HG03558 (cell line): ENCODE results near the gene ARIH2.
A peak's percentile ranks its signal among the peaks of the same experiment; 100 is the strongest.

Experiments
- ATAC-seq: cut with Tn5 transposase; IDR thresholded peaks from one replicate; pipeline ENCODE4 v1.9.1; 2021; ENCODE audit warnings: moderate number of reproducible peaks; ENCODE audit not compliant: unreplicated experiment; ENCODE audit errors: extremely low read depth

ARIH2 gene

GRCh38 chr3:49016414-49017228 lies 98.0 kb downstream of the ARIH2 start:
- no peak for ATAC-seq

GRCh38 chr3:49017229-49017970 lies 98.8 kb downstream of the ARIH2 start:
- ATAC-seq: no peak

GRCh38 chr3:49017971-49018706 lies 99.5 kb downstream of the ARIH2 start, which contains the start of gene DALRD3:
TSS of gene DALRD3 (minus strand) at chr3:49018580. CDS start at chr3:49018564, 16 bp downstream.
- ATAC-seq: no peak

- ATAC-seq: no peak
These were observed 100.0 kb downstream of the ARIH2 start for GRCh38 chr3:49018707-49019006.

- no peak for ATAC-seq
These were observed 101.3 kb downstream of the ARIH2 start for GRCh38 chr3:49019941-49020329.

- no peak for ATAC-seq
These were observed 101.9 kb downstream of the ARIH2 start for GRCh38 chr3:49020330-49021212.

GRCh38 chr3:49021213-49021812 lies 102.7 kb downstream of the ARIH2 start:
- peak; percentile 27 for ATAC-seq

- peak; percentile 40 for ATAC-seq
These were observed 103.4 kb downstream of the ARIH2 start, which contains the start of gene NDUFAF3 for GRCh38 chr3:49021813-49022687. TSS of gene NDUFAF3 (plus strand) at chr3:49022121. CDS start at chr3:49022145, 24 bp downstream.

GRCh38 chr3:49022688-49023171 lies 104.1 kb downstream of the ARIH2 start:
- ATAC-seq: no peak

GRCh38 chr3:49023775-49024174 lies 105.1 kb downstream of the ARIH2 start:
- ATAC-seq: no peak

- ATAC-seq: no peak
These were observed 105.8 kb downstream of the ARIH2 start for GRCh38 chr3:49024449-49024848.

- no peak for ATAC-seq
These were observed 106.6 kb downstream of the ARIH2 start for GRCh38 chr3:49025005-49025792.

- no peak for ATAC-seq
These were observed 107.3 kb downstream of the ARIH2 start for GRCh38 chr3:49025793-49026520.

GRCh38 chr3:49026536-49026935 lies 107.9 kb downstream of the ARIH2 start:
- ATAC-seq: no peak

GRCh38 chr3:49027634-49028033 lies 109.0 kb downstream of the ARIH2 start:
- ATAC-seq: no peak

GRCh38 chr3:49028298-49028672 lies 109.6 kb downstream of the ARIH2 start:
- no peak for ATAC-seq
